HEK293T (cell line): Measurements from ENCODE around the gene LRRC7.

ENCODE experiments used
- CTBP1 ChIP-seq: fragments of 450-650 bp; IDR thresholded peaks from 2 replicates; pipeline ENCODE4 v1.6.1; 2016; ENCODE audit warnings: borderline replicate concordance
- FOXA1 ChIP-seq: fragments of 450-650 bp; IDR thresholded peaks from 2 replicates; pipeline ENCODE4 v1.6.1; 2016; ENCODE audit warnings: mild to moderate bottlenecking
- FOXK2 ChIP-seq: fragments of 450-650 bp; IDR thresholded peaks from 2 replicates; pipeline ENCODE4 v1.6.1; 2016; ENCODE audit warnings: mild to moderate bottlenecking
- HDGF ChIP-seq: fragments of 450-650 bp; IDR thresholded peaks from 2 replicates; pipeline ENCODE4 v1.6.1; 2017; ENCODE audit warnings: antibody characterized with exemption, borderline replicate concordance
- SUZ12 ChIP-seq: fragments of 450-650 bp; IDR thresholded peaks from 2 replicates; pipeline ENCODE4 v1.6.1; 2016; ENCODE audit warnings: mild to moderate bottlenecking

DNA sequence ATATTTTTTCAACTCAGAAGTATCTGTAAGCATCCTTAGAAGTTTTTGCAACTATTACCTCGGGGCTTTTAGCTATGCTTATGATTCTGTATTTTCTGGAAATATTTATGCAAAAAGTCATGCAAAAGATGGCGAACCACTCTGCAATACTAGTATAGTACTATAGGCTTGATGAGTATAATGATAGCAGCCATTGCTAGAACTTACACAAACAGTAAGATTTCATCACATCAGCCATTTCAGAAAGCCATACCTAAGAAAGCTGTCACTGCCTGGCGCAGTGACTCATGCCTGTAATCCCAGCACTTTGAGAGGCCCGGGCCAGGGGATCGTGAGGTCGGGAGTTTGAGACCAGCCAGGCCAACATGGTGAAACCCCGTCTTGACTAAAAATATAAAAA, 227.1 kb downstream of the LRRC7 start:
- TF ChIP-seq FOXK2 (no peak), FOXA1 (no peak), SUZ12 (no peak), CTBP1 (no peak), HDGF (no peak)
